PC-9 (cell line): ENCODE results near the gene NLRP1.

Source experiments
- CTCF ChIP-seq: fragments of 200-600 bp; sonication (generic); conservative IDR thresholded peaks from 2 replicates; pipeline ENCODE4 v1.6.1; 2017; ENCODE audit warnings: mixed run types, antibody characterized with exemption, mild to moderate bottlenecking, moderate library complexity
- EZH2 ChIP-seq: fragments of 200-600 bp; sonication (generic); IDR thresholded peaks from 2 replicates; pipeline ENCODE4 v1.8.0; 2017; ENCODE audit warnings: antibody characterized with exemption, low read depth

- TF ChIP-seq CTCF = no peak
- no peak for TF ChIP-seq EZH2
Observed at GRCh38 chr17:5565808-5566207, 18.5 kb downstream of the NLRP1 start.
